ENCODE measurements around the gene TIMM44. TPM values are rescaled to one million over a fixed set of nuclear protein-coding genes. Genes with fewer than 3 reads are reported as not detected.

Gene TIMM44
- total RNA-seq, 1 experiment from 2014 or later, result 114 TPM

DNA sequence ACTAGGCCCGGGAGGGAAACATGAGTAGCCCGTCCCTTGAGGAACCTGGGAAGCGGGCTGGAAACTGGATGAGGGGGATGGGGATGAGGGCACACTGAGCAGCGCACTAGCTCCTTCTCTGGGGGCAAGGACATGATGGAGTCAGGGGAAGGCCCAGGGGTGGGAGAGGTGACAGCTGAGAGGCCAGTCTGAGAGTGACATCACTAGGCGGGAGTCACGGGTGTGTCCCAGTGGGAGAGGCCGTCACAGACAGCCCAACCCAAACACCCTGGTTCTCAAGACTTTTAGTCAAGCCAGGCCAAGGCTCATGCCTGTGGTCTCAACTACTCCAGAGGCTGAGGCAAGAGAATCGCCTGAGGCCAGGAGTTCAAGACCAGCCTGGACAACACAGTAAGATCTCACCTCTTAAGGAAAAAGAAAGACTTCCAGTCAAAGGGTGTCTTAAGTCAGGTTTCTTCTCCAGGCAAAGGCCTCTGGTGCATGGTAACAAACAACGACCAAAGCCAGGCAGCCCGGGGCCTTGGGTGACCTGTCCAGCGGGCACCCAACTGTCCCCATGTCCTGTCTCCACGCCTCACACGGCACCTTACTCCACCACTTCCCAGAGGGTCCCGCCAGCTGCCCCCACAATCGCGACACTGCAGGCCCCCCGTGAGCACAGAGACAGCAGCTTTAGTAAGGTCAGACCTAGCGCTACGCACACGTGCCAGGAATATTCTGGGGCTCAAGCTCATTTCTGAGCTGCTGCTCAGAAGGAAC lies 25.5 kb upstream of the TIMM44 start:
- H3K18ac ChIP-seq (ENCODE audit: insufficient read length, low read depth, low read length), result no peak overlapping the region
- H3K36me3 Mint-ChIP-seq (ENCODE audit: insufficient read depth in 1 of 3, low read depth in 3 of 3), result peaks cover 34 to 81% (median 61%) of the 10 kb centered on the region in 3 experiments
- no CpG with 5 or more reads among the region's 20 CpGs for WGBS (ENCODE audit: extremely low coverage, insufficient read length, low lambda C conversion rate)
- H2BK12ac ChIP-seq (ENCODE audit: insufficient read length, low read depth, low read length), result no peak overlapping the region
- no peak overlapping the region for H2AFZ ChIP-seq (ENCODE audit: low read length)
- no peak overlapping the region; the same call in 1 of the 2 replicates for H3K14ac ChIP-seq (ENCODE audit: insufficient read depth, low read length)
- no peak overlapping the region for H2BK120ac ChIP-seq (ENCODE audit: low read depth, low read length, poor library complexity, severe bottlenecking)
- no peak overlapping the region for H2AK5ac ChIP-seq (ENCODE audit: insufficient read length, low read length)
- H3K4ac ChIP-seq (ENCODE audit: low read depth, low read length), result no peak overlapping the region
- no peaks in the 10 kb centered on the region for H3K9me3 Mint-ChIP-seq
- H3K79me1 ChIP-seq (ENCODE audit: insufficient read depth, low read depth, low read length, poor library complexity, severe bottlenecking), result no peaks in the 10 kb centered on the region
- no peak overlapping the region for H2BK5ac ChIP-seq (ENCODE audit: insufficient read length, low read length)
- H3K27ac ChIP-seq (ENCODE audit: insufficient read length, low read depth, low read length), result no peak overlapping the region
- H4K8ac ChIP-seq (replicated peaks; ENCODE audit: insufficient read length, low read depth, low read length), result no peak overlapping the region
- peak overlapping the region in 1 of 2 experiments; percentile 28; a peak in 1 of 5 replicates for H3K4me3 Mint-ChIP-seq
- H2BK15ac ChIP-seq (ENCODE audit: low read depth, low read length), result no peak overlapping the region
- peaks cover 17 to 23% of the 10 kb centered on the region in 2 experiments for H3K4me1 Mint-ChIP-seq
- H2BK20ac ChIP-seq (ENCODE audit: low read depth, low read length, poor library complexity, severe bottlenecking), result no peak overlapping the region
- H3K4me1 ChIP-seq (ENCODE audit: insufficient read depth, low read length), result no peaks in the 10 kb centered on the region
- H3K4me2 ChIP-seq (ENCODE audit: insufficient read depth, insufficient read length, low read length), result no peak overlapping the region
- H3K27me3 Mint-ChIP-seq (ENCODE audit: low read depth), result no peaks in the 10 kb centered on the region
- H4K5ac ChIP-seq (ENCODE audit: insufficient read length, low read depth, low read length), result no peak overlapping the region
- H3K27ac Mint-ChIP-seq, result peak overlapping the region; percentile 80 to 95 (median 92); a peak in 5 of 7 replicates
- no peak overlapping the region for H3T11ph ChIP-seq (ENCODE audit: low read length)
- TF ChIP-seq, protein P1, sequence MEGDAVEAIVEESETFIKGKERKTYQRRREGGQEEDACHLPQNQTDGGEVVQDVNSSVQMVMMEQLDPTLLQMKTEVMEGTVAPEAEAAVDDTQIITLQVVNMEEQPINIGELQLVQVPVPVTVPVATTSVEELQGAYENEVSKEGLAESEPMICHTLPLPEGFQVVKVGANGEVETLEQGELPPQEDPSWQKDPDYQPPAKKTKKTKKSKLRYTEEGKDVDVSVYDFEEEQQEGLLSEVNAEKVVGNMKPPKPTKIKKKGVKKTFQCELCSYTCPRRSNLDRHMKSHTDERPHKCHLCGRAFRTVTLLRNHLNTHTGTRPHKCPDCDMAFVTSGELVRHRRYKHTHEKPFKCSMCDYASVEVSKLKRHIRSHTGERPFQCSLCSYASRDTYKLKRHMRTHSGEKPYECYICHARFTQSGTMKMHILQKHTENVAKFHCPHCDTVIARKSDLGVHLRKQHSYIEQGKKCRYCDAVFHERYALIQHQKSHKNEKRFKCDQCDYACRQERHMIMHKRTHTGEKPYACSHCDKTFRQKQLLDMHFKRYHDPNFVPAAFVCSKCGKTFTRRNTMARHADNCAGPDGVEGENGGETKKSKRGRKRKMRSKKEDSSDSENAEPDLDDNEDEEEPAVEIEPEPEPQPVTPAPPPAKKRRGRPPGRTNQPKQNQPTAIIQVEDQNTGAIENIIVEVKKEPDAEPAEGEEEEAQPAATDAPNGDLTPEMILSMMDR (conservative IDR thresholded peaks at IDR 0.05), result no peak
- no peak for DNase-seq
- no peaks in the 10 kb centered on the region for H3K9me3 ChIP-seq (ENCODE audit: control insufficient read depth, low read depth, low read length)
- H3K23ac ChIP-seq (ENCODE audit: insufficient read length, low read depth, low read length), result no peak overlapping the region
- no peaks in the 10 kb centered on the region for H3K27me3 ChIP-seq (ENCODE audit: insufficient read depth, low read length)
- no peak overlapping the region for H3K9ac ChIP-seq (ENCODE audit: extremely low read depth, insufficient read length, low read length)
- no peaks in the 10 kb centered on the region for H4K20me1 ChIP-seq (ENCODE audit: control insufficient read depth, insufficient read depth, insufficient read length)
- H3K56ac ChIP-seq (ENCODE audit: insufficient read length, low read depth, low read length), result no peak overlapping the region
- H3K23me2 ChIP-seq (ENCODE audit: insufficient read length, low read depth, low read length, poor library complexity, severe bottlenecking), result no peaks in the 10 kb centered on the region
- H4K91ac ChIP-seq (ENCODE audit: insufficient read length, low read depth, low read length), result no peak overlapping the region
- no peaks in the 10 kb centered on the region for H3K79me2 ChIP-seq (ENCODE audit: insufficient read depth, low read length)
